Cerebellar nuclear complex (tissue), 1 donor: ENCODE results near the gene SFMBT1.

Experiments
- DNase-seq, 2 experiments: peaks; one replicate each; lab custom pipeline; 2025; lab: John Stamatoyannopoulos, UW

SFMBT1 gene, protein sequence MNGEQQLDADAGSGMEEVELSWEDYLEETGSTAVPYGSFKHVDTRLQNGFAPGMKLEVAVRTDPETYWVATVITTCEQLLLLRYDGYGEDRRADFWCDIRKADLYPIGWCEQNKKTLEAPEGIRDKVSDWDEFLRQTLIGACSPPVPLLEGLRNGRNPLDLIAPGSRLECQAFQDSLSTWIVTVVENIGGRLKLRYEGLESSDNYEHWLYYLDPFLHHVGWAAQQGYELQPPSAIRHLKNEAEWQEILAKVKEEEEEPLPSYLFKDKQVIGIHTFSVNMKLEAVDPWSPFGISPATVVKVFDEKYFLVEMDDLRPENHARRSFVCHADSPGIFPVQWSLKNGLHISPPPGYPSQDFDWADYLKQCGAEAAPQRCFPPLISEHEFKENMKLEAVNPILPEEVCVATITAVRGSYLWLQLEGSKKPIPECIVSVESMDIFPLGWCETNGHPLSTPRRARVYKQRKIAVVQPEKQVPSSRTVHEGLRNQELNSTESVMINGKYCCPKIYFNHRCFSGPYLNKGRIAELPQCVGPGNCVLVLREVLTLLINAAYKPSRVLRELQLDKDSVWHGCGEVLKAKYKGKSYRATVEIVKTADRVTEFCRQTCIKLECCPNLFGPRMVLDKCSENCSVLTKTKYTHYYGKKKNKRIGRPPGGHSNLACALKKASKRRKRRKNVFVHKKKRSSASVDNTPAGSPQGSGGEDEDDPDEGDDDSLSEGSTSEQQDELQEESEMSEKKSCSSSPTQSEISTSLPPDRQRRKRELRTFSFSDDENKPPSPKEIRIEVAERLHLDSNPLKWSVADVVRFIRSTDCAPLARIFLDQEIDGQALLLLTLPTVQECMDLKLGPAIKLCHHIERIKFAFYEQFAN

GRCh38 chr3:53045518-53046170 is at the start of gene SFMBT1:
SFMBT1 (minus strand) TSS chr3:53046073; CDS start chr3:52969128, 76,945 bp downstream.
- DNase-seq, result peak in 1 of 2 experiments; percentile 4

GRCh38 chr3:53092942-53093341 is 47.1 kb upstream of the SFMBT1 start:
- no peak for DNase-seq

- DNase-seq, result no peak
Measured at GRCh38 chr3:53092216-53092615, 46.3 kb upstream of the SFMBT1 start.

- DNase-seq, result no peak
Measured at GRCh38 chr3:53091011-53091410, 45.1 kb upstream of the SFMBT1 start.

DNA sequence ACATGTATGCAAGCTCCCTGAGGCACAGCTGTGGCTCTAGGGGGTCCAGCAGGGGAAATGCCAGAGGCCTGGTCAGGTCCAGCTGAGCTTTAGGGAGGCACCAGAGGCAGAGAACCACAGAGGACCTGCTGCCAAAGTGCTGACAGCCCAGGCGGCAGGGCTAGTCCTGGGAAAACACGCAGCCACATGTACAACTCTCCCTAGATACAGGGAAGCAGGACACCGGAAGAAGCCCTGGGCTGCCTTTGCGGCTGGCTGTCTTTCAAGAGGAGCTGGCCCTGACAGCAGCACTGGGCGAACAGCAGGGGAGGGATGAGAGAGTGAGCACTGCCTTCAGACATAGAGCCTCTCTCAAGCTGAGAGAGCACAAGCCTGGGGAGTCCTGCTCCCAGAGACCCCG is 43.6 kb upstream of the SFMBT1 start:
- no peak for DNase-seq

DNA sequence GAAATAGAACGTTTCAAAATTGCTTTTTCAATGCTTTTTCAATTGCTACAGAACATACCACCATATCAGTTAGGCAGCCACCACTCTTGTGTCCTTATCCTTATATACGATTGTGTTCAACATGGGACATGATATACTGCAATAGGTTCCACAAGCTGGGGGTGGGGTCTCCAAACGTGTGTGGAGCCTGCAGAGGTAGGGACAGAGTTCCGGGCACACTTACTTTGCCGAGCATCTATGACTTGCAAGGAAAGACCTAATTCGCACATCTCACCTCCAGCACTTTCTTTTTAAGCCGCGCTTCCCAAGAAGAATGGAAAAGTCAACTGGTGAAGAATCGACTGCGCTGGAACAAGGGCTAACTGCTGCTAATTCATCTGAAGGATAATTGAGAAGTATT is 39.6 kb upstream of the SFMBT1 start:
- no peak for DNase-seq

GRCh38 chr3:53084310-53085001 is 38.6 kb upstream of the SFMBT1 start:
- DNase-seq, result no peak

- no peak for DNase-seq
Measured at GRCh38 chr3:53083949-53084309, 38.1 kb upstream of the SFMBT1 start.

DNA sequence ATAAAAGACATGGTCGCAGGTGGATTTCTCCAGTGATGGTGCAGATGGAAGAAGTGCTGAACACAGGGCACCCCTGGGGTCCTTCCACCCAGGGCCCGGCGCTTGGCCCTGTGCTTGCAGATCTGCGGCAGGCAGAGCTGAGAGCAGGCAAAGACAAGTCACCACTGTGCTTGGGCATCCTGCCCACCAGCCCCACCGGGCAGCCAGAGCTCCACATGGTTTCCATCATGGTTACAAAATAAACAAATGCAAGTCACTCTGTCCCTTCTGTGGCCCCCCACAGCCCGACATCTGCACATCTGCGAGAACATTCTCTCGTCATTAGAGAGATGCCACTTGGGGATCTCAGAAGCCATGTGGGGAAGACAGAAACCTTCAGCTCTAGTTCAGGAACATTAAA is 37.6 kb upstream of the SFMBT1 start:
- peak in 1 of 2 experiments; percentile 15 for DNase-seq

DNA sequence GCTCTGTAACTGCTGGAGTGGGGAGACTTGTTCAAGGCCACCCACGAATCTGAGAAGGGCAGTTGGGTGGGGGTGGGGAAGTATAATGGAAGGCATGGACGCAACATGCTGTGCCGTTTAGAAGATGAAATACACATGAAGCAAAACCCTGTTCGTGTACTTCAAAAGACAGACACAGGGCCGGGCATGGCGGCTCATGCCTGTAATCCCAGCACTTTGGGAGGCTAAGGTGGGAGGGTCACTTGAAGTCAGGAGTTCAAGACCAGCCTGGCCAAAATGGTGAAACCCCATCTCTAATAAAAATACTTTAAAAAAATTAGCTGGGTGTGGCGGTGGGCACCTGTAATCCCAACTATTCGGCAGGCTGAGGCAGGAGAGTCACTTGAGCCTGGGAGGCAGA is 36.9 kb upstream of the SFMBT1 start:
- DNase-seq, result no peak

DNA sequence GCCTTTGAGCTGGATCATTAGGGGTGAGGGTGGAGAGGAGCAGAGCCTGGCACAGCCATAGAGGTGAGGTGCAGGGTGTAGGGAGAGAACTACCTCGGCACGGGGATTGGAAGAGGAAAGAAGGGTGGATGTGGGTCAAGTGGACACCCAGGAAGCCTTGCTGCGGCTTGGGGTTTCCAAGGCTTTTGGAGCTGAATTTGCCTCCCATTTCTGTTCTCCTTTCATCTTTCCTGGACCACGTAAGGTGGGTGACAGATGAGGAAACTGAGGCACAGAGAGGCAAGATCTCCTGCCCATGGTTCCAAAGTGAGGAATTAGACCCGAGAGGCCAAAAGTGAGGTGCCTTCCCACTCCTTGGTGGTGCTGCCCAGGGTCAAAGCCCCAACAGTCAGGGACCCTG is 35.4 kb upstream of the SFMBT1 start:
- no peak for DNase-seq

- no peak for DNase-seq
Measured at GRCh38 chr3:53080612-53081205, 34.8 kb upstream of the SFMBT1 start.

DNA sequence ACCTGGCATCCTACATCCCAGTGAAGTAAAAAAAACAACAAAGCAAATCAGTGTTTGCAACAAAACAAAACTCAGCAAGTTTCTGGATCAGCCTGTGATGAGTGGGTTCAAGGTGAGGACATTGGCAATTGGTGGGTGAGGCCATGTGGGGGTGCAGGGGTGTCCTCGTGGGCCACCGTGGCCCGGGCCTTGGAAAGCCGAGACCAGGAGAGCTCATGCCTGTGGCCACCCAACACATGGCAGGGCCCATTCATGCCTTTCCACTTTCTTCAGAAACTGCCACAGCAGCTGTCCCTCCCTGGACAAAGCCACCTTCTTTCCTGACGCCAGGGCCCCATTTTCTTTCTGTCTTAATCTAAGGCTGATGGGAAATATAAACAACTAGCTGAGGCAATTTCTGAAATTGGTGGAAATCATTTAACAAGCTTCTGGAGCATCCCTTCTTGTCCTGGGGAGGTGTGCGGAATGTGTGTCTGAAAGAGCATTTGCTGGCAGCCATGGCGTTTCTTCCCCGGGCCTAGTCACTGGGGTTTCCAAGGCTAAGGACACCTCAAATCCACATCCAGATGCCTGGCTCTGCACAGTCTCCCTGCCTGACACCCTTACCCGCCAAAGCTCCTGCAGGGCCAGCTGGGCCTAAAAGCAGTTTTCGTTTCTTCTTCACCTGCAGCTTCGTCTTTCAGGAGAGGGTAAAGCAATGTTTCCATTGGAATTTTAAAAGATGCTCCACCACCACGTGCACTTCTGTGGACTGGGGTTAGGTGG is 34.1 kb upstream of the SFMBT1 start:
- DNase-seq, result no peak

GRCh38 chr3:53079147-53079546 is 33.3 kb upstream of the SFMBT1 start:
- no peak for DNase-seq

- no peak for DNase-seq
Measured at GRCh38 chr3:53078656-53079055, 32.8 kb upstream of the SFMBT1 start.

DNA sequence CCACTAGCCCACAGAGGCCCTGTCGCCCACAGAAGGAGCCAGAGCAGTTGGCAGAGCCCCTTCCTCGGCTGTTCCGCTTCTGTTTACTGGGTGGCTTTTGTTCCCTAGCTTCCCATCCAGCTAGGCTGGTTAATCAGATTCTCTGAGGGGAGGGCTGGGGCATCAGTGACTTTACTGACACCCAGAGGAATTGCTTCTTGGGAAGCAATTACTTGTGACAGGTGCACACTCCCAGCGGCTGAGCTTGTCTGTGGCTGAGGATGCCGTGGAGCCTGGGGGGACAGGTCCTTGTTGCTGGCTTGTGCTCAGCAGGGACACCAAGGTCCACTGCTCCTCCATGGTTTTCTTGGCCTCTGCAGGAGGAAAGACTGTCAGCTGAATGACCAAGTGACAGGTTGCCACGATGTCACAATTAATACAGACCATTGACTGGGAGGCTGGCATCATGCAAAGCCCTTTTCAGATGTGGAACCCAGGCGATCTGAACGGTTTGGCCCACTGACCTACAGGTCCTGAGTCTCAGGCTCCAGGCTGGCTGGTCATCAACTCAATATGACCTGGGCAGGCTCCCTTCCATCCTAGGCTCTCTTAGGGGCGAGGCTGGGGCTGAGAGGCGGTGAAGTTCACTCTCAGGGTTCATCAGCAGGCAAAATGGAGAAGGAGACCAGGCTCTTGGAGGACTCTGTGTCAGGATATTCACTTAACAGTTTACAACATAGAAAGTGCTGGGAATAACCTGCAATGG is 31.8 kb upstream of the SFMBT1 start:
- no peak for DNase-seq

DNA sequence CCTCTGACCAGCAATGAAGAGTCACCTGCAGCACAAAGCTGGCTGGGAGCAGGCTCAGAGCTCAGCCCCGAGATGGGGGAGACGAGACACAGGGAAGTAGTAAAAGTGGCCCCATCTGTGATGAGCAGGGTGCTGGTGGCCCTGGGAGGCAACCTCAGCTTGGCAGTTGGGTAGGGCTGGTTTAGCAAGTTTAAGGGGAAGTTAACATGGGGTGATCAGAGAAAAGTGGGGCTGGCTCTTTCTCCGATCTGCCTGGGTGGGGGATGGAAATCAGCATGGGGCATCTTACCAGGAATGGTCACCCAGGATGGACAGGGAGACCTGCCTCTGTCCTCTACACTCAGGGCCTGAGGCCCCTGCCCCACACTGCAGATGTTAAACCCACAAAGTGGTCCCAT is 29.9 kb upstream of the SFMBT1 start:
- DNase-seq, result no peak

DNA sequence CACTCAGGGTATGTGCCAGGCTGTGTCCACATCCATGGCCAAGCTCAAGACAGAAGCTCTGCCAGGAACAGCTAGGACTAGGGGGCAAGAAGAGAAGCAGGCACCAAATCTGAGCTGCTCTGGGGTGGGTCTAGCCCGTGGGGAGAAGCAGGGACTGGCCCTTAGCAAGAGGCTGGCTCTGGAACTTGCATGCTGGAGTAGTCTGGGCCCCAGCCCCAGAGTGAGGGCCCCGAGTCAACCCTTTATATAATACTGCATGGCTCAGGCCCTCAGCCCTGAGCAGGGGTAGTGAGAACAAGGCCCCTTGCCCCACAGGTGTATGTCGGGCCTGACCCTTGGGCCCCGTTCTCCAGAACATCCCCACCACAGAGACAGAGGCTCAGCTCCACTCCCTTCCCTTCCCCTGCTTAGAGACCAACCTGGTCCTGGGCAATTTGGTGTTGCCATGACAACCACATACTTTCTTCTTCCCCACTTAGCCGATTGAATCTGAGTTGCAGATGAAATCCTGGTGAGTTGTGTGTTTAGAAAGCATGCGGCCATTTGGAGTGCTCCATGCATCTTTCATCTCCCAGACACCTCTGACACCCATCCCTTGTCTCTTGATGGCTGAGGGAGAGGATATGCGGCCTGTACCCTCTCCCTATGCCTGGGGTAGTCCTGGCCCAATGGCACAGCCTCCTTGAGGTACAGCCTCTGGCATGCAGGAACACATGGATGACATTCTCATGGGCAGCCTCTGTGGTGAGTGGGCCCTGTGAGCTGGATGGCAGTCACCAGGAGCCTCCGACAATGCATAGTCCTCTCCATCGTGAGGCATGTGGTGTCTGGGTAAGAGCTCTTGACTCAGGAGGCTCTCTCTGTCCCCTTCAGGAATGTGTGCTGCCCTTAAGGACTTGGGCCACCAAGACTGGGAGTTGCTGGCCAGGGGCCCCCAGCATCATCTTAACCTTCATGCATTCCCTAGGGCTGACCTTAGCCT is 29.2 kb upstream of the SFMBT1 start:
- no peak for DNase-seq

DNA sequence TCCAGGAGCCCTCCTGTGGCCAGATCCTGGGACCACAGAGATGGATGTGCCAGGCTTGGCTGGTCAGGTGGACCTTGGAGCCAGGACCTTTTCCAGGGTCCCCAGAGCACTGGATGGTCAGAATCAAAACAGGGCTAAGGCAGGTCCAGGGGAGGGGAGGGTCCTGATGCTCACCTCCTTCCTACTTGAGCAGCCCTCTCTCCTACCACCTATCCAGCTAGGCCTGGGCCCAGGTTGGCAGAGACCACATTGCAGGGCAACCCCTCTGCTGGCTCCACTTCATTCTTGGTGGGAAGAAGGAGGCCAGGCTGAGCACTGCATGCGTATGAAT is 28.5 kb upstream of the SFMBT1 start:
- DNase-seq, result no peak
